Immature natural killer cell (primary cell): ENCODE results near the gene KLK4. TPM values are rescaled to one million over a fixed set of nuclear protein-coding genes. Genes with fewer than 3 reads are reported as not detected.

Experiments used
- DNase-seq, 3 donors: peaks; one replicate each; pipeline ENCODE4 v3.0.0; 2022; ENCODE audit warnings: mixed read lengths in 1 of 3
- H3K27ac Mint-ChIP-seq, 6 donors: one replicate each; pipeline ENCODE4 v1.8.0; 2020; ENCODE audit warnings: mixed read lengths in 6 of 6, mild to moderate bottlenecking in 5 of 6, inconsistent platforms in 4 of 6, moderate library complexity in 3 of 6
- H3K27me3 Mint-ChIP-seq, 3 donors: one replicate each; pipeline ENCODE4 v1.8.0; 2020 to 2021; ENCODE audit warnings: low read depth in 3 of 3, mild to moderate bottlenecking in 3 of 3, mixed read lengths in 3 of 3, moderate library complexity in 3 of 3, inconsistent platforms in 1 of 3
- H3K36me3 Mint-ChIP-seq, 3 donors: one replicate each; pipeline ENCODE4 v1.8.0; 2020; ENCODE audit warnings: mixed read lengths in 3 of 3, inconsistent platforms in 2 of 3, mild to moderate bottlenecking in 2 of 3
- H3K4me1 Mint-ChIP-seq, 2 donors: one replicate each; pipeline ENCODE4 v1.8.0; 2020; ENCODE audit warnings: inconsistent platforms in 2 of 2, mild to moderate bottlenecking in 2 of 2, mixed read lengths in 2 of 2, moderate library complexity in 1 of 2
- H3K4me3 Mint-ChIP-seq, 5 donors: one replicate each; pipeline ENCODE4 v1.8.0; 2020; ENCODE audit warnings: mild to moderate bottlenecking in 5 of 5, mixed read lengths in 5 of 5, inconsistent platforms in 3 of 5, moderate library complexity in 3 of 5
- H3K9me3 Mint-ChIP-seq, 6 donors: one replicate each; pipeline ENCODE4 v1.8.0; 2020; ENCODE audit warnings: mild to moderate bottlenecking in 6 of 6, mixed read lengths in 6 of 6, inconsistent platforms in 4 of 6, moderate library complexity in 3 of 6
- polyA plus RNA-seq, 3 donors: library from polyadenylated mRNA; unstranded; fragments of 300-500 nt; fragmentation: Illumina TruSeq; gene quantifications; one replicate each; pipeline ENCODE4 v1.2.3, GENCODE V29; 2021

The KLK4 gene
- polyA plus RNA-seq, 3 donors from 2014 or later, result not detected

DNA sequence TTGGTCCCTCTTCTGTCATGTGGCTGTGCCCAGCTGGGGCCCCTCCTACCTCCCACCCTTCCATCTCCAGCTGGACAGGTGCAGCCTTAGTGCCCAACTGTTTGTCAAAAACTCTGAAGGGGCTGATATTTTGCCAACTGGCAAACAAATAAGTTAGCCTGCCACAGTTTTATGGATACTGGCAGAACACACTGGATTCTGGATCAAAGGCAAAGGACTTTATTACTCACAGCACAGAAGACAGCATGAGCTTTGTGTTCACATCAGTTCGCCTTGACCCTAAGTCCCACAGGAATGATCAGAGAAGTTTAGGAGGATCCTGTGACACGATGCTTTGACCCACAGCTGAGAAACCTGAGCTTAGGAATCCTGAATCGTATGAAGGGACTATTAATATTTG is 21.6 kb downstream of the KLK4 start:
- H3K9me3 Mint-ChIP-seq, result peaks cover 0 to 2% (median 0%) of the 10 kb centered on the region in 6 donors
- H3K4me3 Mint-ChIP-seq, result no peak overlapping the region
- no peak for DNase-seq
- H3K27ac Mint-ChIP-seq, result no peak overlapping the region
- H3K27me3 Mint-ChIP-seq, result peaks cover 2 to 14% (median 6%) of the 10 kb centered on the region in 3 donors
- no peaks in the 10 kb centered on the region for H3K36me3 Mint-ChIP-seq
- no peaks in the 10 kb centered on the region for H3K4me1 Mint-ChIP-seq

DNA sequence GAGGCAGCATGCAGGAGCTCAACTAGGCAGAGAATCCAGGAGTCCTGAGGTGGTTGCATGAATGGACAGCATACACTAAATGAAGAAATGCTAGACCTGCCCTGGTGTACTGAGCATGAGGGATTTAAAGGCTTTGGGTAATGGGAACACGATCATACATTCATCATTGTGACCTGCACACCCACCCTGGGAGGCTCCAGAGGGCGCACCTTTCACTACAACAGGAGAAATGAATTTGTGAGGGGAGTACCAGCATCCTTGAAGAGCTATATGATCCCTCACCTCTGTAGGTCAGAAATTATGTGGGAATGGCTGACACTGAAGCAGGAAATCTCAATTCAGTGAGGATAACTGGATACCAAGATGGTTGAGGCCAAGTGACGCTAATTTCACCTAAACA is 29.0 kb downstream of the KLK4 start:
- Mint-ChIP-seq H3K9me3 (no peaks in the 10 kb centered on the region), H3K27ac (no peak overlapping the region), H3K27me3 (peaks cover 3 to 12% (median 4%) of the 10 kb centered on the region in 3 donors), H3K36me3 (no peaks in the 10 kb centered on the region), H3K4me3 (no peak overlapping the region), H3K4me1 (no peaks in the 10 kb centered on the region)
- DNase-seq, result no peak

DNA sequence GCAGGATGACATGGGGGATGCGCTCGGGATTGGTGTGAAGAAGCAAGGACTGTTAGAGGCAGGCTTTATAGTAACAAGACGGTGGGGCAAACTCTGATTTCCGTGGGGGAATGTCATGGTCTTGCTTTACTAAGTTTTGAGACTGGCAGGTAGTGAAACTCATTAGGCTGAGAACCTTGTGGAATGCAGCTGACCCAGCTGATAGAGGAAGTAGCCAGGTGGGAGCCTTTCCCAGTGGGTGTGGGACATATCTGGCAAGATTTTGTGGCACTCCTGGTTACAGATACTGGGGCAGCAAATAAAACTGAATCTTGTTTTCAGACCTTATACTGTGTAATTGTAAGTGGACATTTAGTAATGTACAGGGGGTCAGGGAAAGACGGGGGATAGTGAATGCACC is 31.0 kb downstream of the KLK4 start:
- Mint-ChIP-seq H3K27me3 (peaks cover 3 to 10% (median 4%) of the 10 kb centered on the region in 3 donors), H3K9me3 (no peaks in the 10 kb centered on the region)
- DNase-seq, result no peak

DNA sequence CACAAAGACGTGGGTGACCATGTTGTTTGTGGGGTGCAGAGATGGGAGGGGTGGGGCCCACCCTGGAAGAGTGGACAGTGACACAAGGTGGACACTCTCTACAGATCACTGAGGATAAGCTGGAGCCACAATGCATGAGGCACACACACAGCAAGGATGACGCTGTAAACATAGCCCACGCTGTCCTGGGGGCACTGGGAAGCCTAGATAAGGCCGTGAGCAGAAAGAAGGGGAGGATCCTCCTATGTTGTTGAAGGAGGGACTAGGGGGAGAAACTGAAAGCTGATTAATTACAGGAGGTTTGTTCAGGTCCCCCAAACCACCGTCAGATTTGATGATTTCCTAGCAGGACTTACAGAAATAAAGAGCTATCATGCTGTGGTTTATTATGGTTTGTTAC is 32.3 kb downstream of the KLK4 start:
- no peaks in the 10 kb centered on the region for H3K36me3 Mint-ChIP-seq
- H3K27ac Mint-ChIP-seq, result no peak overlapping the region
- H3K4me1 Mint-ChIP-seq, result no peaks in the 10 kb centered on the region
- H3K4me3 Mint-ChIP-seq, result no peak overlapping the region
- no peak for DNase-seq
- H3K9me3 Mint-ChIP-seq, result no peaks in the 10 kb centered on the region
- H3K27me3 Mint-ChIP-seq, result peaks cover 3 to 8% (median 4%) of the 10 kb centered on the region in 3 donors

More for the DNA sequence above, 31.0 kb downstream of the KLK4 start:
- H3K27ac Mint-ChIP-seq, result no peak overlapping the region
- H3K36me3 Mint-ChIP-seq, result no peaks in the 10 kb centered on the region
- no peaks in the 10 kb centered on the region for H3K4me1 Mint-ChIP-seq
- H3K4me3 Mint-ChIP-seq, result no peak overlapping the region

DNA sequence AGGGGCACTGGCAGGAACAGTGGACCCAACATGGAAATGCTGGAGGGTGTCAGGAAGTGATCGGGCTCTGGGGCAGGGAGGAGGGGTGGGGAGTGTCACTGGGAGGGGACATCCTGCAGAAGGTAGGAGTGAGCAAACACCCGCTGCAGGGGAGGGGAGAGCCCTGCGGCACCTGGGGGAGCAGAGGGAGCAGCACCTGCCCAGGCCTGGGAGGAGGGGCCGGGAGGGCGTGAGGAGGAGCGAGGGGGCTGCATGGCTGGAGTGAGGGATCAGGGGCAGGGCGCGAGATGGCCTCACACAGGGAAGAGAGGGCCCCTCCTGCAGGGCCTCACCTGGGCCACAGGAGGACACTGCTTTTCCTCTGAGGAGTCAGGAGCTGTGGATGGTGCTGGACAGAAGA is 33.9 kb downstream of the KLK4 start:
- no peaks in the 10 kb centered on the region for H3K4me1 Mint-ChIP-seq
- DNase-seq, result no peak
- H3K36me3 Mint-ChIP-seq, result no peaks in the 10 kb centered on the region
- H3K27ac Mint-ChIP-seq, result no peak overlapping the region
- no peaks in the 10 kb centered on the region for H3K9me3 Mint-ChIP-seq
- peaks cover 5 to 6% (median 5%) of the 10 kb centered on the region in 3 donors for H3K27me3 Mint-ChIP-seq
- H3K4me3 Mint-ChIP-seq, result no peak overlapping the region

DNA sequence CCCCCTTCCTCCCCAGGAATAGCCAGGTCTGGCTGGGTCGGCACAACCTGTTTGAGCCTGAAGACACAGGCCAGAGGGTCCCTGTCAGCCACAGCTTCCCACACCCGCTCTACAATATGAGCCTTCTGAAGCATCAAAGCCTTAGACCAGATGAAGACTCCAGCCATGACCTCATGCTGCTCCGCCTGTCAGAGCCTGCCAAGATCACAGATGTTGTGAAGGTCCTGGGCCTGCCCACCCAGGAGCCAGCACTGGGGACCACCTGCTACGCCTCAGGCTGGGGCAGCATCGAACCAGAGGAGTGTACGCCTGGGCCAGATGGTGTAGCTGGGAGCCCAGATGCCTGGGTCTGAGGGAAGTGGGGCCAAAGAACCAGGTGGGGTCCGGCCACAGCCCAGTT is 34.7 kb downstream of the KLK4 start:
- Mint-ChIP-seq H3K27me3 (peaks cover 4 to 6% (median 5%) of the 10 kb centered on the region in 3 donors), H3K27ac (no peak overlapping the region), H3K4me1 (no peaks in the 10 kb centered on the region), H3K4me3 (no peak overlapping the region), H3K9me3 (no peaks in the 10 kb centered on the region), H3K36me3 (no peaks in the 10 kb centered on the region)
- DNase-seq, result no peak

DNA sequence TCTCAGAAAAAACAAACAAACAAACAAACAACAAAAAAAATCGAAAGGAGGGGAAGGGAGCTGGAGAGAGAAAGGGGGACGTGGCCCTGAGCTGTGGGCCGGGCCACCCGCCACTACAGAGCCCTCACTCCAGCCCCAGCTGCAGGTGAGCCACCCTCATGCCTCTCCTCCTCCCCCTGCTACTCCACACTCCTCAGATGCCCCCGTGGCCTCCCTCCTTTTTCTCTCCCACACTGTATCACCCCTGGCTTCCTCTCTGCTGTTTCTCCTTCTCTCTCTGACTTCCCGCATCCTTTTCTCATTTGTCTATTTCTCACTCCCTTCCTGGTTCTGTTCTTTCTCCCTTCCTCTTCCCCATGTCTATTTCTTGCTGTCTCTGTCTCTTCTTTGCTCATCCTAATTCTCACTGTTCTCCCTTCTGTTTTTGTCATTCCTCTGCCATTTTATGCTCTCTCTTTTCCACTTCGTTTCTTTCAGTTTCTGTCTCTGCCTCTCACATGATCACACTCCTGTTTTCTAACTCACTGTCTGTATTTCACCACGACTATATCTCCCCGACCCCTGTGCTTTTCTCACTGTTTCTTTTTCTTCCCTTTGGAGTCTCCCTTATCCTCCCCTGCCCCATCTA is 35.3 kb downstream of the KLK4 start:
- Mint-ChIP-seq H3K27me3 (peaks cover 5 to 6% (median 5%) of the 10 kb centered on the region in 3 donors), H3K27ac (no peak overlapping the region), H3K36me3 (no peaks in the 10 kb centered on the region), H3K4me3 (no peak overlapping the region), H3K4me1 (no peaks in the 10 kb centered on the region), H3K9me3 (peaks cover 0 to 1% (median 0%) of the 10 kb centered on the region in 6 donors)
- DNase-seq, result no peak

DNA sequence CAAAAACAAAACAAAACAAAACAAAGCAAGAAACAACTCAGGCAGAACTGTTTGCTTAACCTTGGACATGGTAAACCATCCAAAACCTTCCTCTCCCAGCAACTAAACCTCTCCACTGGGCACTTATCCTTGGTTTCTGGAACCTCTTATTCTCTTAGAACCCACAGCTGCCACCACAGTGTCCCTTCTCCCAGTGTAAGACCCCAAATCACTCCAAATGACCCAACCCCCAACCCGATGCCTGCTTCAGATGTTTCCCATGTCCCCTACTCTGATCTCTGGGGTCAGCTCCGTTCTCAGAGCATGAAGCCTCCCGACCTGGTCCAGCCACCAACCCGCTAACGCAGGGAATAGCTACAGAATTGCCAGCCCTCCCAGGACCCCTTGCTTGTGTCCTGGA is 37.0 kb downstream of the KLK4 start:
- Mint-ChIP-seq H3K4me1 (no peaks in the 10 kb centered on the region), H3K36me3 (no peaks in the 10 kb centered on the region), H3K9me3 (peaks cover 0 to 3% (median 0%) of the 10 kb centered on the region in 6 donors), H3K4me3 (no peak overlapping the region), H3K27me3 (peaks cover 3 to 5% (median 4%) of the 10 kb centered on the region in 3 donors), H3K27ac (no peak overlapping the region)
- no peak for DNase-seq

DNA sequence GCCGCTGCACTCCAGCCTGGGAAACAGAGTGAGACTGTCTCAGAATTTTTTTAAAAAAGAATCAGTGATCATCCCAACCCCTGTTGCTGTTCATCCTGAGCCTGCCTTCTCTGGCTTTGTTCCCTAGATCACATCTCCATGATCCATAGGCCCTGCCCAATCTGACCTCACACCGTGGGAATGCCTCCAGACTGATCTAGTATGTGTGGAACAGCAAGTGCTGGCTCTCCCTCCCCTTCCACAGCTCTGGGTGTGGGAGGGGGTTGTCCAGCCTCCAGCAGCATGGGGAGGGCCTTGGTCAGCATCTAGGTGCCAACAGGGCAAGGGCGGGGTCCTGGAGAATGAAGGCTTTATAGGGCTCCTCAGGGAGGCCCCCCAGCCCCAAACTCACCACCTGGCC is 38.1 kb downstream of the KLK4 start, which contains the start of gene KLK2:
Gene KLK2 (plus strand): TSS at position 384 of the 400 bp plus-strand sequence. CDS start 35 bp downstream, outside the sequence.
- no peaks in the 10 kb centered on the region for H3K4me1 Mint-ChIP-seq
- H3K27ac Mint-ChIP-seq, result no peak within 1 kb of the TSS
- no peak for DNase-seq
- no peak within 1 kb of the TSS for H3K4me3 Mint-ChIP-seq
- H3K36me3 Mint-ChIP-seq, result no peaks in the 10 kb centered on the region
- H3K9me3 Mint-ChIP-seq, result peaks cover 0 to 3% (median 0%) of the 10 kb centered on the region in 6 donors
- peaks cover 2 to 8% (median 6%) of the 10 kb centered on the region in 3 donors for H3K27me3 Mint-ChIP-seq

DNA sequence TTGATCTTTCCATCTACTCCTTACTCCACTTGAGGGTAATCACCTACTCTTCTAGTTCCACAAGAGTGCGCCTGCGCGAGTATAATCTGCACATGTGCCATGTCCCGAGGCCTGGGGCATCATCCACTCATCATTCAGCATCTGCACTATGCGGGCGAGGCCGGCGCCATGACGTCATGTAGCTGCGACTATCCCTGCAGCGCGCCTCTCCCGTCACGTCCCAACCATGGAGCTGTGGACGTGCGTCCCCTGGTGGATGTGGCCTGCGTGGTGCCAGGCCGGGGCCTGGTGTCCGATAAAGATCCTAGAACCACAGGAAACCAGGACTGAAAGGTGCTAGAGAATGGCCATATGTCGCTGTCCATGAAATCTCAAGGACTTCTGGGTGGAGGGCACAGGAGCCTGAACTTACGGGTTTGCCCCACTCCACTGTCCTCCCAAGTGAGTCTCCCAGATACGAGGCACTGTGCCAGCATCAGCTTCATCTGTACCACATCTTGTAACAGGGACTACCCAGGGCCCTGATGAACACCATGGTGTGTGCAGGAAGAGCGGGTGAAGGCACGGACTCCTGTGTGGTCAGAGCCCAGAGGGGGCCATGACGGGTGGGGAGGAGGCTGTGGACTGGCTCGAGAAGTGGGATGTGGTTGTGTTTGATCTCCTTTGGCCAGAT is 40.6 kb downstream of the KLK4 start:
- Mint-ChIP-seq H3K9me3 (peaks cover 0 to 3% (median 0%) of the 10 kb centered on the region in 6 donors), H3K36me3 (no peaks in the 10 kb centered on the region), H3K27me3 (peaks cover 2 to 9% (median 7%) of the 10 kb centered on the region in 3 donors), H3K4me3 (no peak overlapping the region), H3K27ac (no peak overlapping the region), H3K4me1 (no peaks in the 10 kb centered on the region)
- DNase-seq, result no peak

DNA sequence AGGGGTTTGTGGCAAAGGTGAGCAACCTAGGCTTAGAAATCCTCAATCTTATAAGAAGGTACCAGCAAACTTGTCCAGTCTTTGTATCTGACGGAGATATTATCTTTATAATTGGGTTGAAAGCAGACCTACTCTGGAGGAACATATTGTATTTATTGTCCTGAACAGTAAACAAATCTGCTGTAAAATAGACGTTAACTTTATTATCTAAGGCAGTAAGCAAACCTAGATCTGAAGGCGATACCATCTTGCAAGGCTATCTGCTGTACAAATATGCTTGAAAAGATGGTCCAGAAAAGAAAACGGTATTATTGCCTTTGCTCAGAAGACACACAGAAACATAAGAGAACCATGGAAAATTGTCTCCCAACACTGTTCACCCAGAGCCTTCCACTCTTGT is 41.7 kb downstream of the KLK4 start:
- no peaks in the 10 kb centered on the region for H3K36me3 Mint-ChIP-seq
- H3K9me3 Mint-ChIP-seq, result peaks cover 0 to 3% (median 0%) of the 10 kb centered on the region in 6 donors
- peaks cover 2 to 11% (median 8%) of the 10 kb centered on the region in 3 donors for H3K27me3 Mint-ChIP-seq
- no peak for DNase-seq
- no peak overlapping the region for H3K27ac Mint-ChIP-seq
- H3K4me3 Mint-ChIP-seq, result no peak overlapping the region
- H3K4me1 Mint-ChIP-seq, result no peaks in the 10 kb centered on the region

DNA sequence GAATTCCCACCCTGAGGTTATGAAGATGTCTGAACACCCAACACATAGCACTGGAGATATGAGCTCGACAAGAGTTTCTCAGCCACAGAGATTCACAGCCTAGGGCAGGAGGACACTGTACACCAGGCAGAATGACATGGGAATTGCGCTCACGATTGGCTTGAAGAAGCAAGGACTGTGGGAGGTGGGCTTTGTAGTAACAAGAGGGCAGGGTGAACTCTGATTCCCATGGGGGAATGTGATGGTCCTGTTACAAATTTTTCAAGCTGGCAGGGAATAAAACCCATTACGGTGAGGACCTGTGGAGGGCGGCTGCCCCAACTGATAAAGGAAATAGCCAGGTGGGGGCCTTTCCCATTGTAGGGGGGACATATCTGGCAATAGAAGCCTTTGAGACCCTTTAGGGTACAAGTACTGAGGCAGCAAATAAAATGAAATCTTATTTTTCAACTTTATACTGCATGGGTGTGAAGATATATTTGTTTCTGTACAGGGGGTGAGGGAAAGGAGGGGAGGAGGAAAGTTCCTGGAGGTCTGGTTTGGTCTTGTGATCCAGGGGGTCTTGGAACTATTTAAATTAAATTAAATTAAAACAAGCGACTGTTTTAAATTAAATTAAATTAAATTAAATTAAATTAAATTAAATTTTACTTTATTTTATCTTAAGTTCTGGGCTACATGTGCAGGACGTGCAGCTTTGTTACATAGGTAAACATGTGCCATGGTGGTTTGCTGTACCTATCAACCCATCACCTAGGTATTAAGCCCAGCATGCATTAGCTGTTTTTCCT is 49.5 kb downstream of the KLK4 start:
- H3K4me3 Mint-ChIP-seq, result no peak overlapping the region
- peaks cover 4 to 15% (median 6%) of the 10 kb centered on the region in 3 donors for H3K27me3 Mint-ChIP-seq
- no peaks in the 10 kb centered on the region for H3K9me3 Mint-ChIP-seq
- H3K36me3 Mint-ChIP-seq, result peaks cover 0 to 4% (median 0%) of the 10 kb centered on the region in 3 donors
- H3K27ac Mint-ChIP-seq, result no peak overlapping the region
- H3K4me1 Mint-ChIP-seq, result no peaks in the 10 kb centered on the region
- DNase-seq, result no peak

DNA sequence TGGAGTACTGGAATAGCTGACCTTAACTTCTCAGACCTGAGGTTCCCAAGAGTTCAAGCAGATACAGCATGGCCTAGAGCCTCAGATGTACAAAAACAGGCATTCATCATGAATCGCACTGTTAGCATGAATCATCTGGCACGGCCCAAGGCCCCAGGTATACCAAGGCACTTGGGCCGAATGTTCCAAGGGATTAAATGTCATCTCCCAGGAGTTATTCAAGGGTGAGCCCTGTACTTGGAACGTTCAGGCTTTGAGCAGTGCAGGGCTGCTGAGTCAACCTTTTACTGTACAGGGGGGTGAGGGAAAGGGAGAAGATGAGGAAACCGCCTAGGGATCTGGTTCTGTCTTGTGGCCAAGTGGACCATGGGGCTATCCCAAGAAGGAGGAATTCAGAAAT is 50.2 kb downstream of the KLK4 start:
- H3K27ac Mint-ChIP-seq, result no peak overlapping the region

DNA sequence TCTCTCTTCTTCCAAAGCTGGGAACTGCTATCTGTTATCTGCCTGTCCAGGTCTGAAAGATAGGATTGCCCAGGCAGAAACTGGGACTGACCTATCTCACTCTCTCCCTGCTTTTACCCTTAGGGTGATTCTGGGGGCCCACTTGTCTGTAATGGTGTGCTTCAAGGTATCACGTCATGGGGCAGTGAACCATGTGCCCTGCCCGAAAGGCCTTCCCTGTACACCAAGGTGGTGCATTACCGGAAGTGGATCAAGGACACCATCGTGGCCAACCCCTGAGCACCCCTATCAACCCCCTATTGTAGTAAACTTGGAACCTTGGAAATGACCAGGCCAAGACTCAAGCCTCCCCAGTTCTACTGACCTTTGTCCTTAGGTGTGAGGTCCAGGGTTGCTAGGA is 51.3 kb downstream of the KLK4 start:
- no peaks in the 10 kb centered on the region for H3K4me1 Mint-ChIP-seq
- peaks cover 4 to 13% (median 10%) of the 10 kb centered on the region in 3 donors for H3K27me3 Mint-ChIP-seq
- H3K36me3 Mint-ChIP-seq, result peaks cover 0 to 4% (median 0%) of the 10 kb centered on the region in 3 donors
- H3K9me3 Mint-ChIP-seq, result no peaks in the 10 kb centered on the region
- no peak overlapping the region for H3K4me3 Mint-ChIP-seq
- no peak overlapping the region for H3K27ac Mint-ChIP-seq
- DNase-seq, result no peak

More for the DNA sequence above, 50.2 kb downstream of the KLK4 start:
- Mint-ChIP-seq H3K9me3 (no peaks in the 10 kb centered on the region), H3K4me3 (no peak overlapping the region), H3K4me1 (no peaks in the 10 kb centered on the region), H3K27me3 (peaks cover 4 to 15% (median 6%) of the 10 kb centered on the region in 3 donors), H3K36me3 (peaks cover 0 to 4% (median 0%) of the 10 kb centered on the region in 3 donors)
- DNase-seq, result no peak
